Caco-2 (cell line): Measurements from ENCODE around the gene MCL1. TPM values are rescaled to one million over a fixed set of nuclear protein-coding genes. Genes with fewer than 3 reads are reported as not detected.

Source experiments
- BruUV-seq: library from RNA; stranded (reverse); fragments of 400-500 nt; replicated peaks from 2 replicates; lab custom pipeline; 2021; lab: Mats Ljungman, UMichigan
- CTCF ChIA-PET: fragments of 300-600 bp; sonication (Branson Sonifier 250); formaldehyde crosslinking; loops from one replicate; lab custom pipeline; 2022; ENCODE audit warnings: antibody characterized with exemption; lab: Charles Lee
- POLR2A ChIA-PET: fragments of 300-600 bp; sonication (Branson Sonifier 250); formaldehyde crosslinking; loops from one replicate; lab custom pipeline; 2022; ENCODE audit warnings: antibody characterized with exemption; lab: Charles Lee
- DNase-seq, 2 experiments: peaks; one replicate each; pipeline versions ENCODE4 v3.0.0 to v3.0.0-alpha.2; 2020 to 2022
- H3K27me3 ChIP-seq: replicated peaks from 2 replicates; pipeline ENCODE4 v1.6.0; 2011; ENCODE audit warnings: low read length; ENCODE audit not compliant: control insufficient read depth, insufficient read depth
- H3K36me3 ChIP-seq: 2 replicates; pipeline ENCODE4 v1.5.1; 2011; ENCODE audit warnings: low read length; ENCODE audit not compliant: control insufficient read depth, insufficient read depth
- H3K4me1 ChIP-seq: fragments of 250-450 bp; sonication (Bioruptor Pico); 2 replicates; pipeline ENCODE4 v1.5.1; 2020; ENCODE audit warnings: mild to moderate bottlenecking
- H3K4me3 ChIP-seq: 2 replicates; pipeline ENCODE4 v1.5.1; 2011; ENCODE audit warnings: low read depth, mild to moderate bottlenecking, control low read depth, low read length
- H3K9me3 ChIP-seq: fragments of 250-450 bp; sonication (Bioruptor Pico); 2 replicates; pipeline ENCODE4 v1.5.1; 2020; ENCODE audit warnings: mild to moderate bottlenecking, moderate library complexity
- H3K27ac Mint-ChIP-seq: one replicate; pipeline ENCODE4 v1.8.0; 2022; ENCODE audit warnings: mixed read lengths; ENCODE audit not compliant: unreplicated experiment
- H3K27me3 Mint-ChIP-seq: one replicate; pipeline ENCODE4 v1.8.0; 2022; ENCODE audit warnings: mixed read lengths; ENCODE audit not compliant: insufficient read depth, unreplicated experiment
- H3K36me3 Mint-ChIP-seq: one replicate; pipeline ENCODE4 v1.8.0; 2022; ENCODE audit warnings: mild to moderate bottlenecking, mixed read lengths; ENCODE audit not compliant: insufficient read depth, unreplicated experiment
- H3K4me1 Mint-ChIP-seq: one replicate; pipeline ENCODE4 v1.8.0; 2022; ENCODE audit warnings: low read depth, mixed read lengths; ENCODE audit not compliant: unreplicated experiment
- H3K4me3 Mint-ChIP-seq: one replicate; pipeline ENCODE4 v1.8.0; 2022; ENCODE audit warnings: mild to moderate bottlenecking, moderate library complexity, mixed read lengths; ENCODE audit not compliant: unreplicated experiment
- H3K9me3 Mint-ChIP-seq: one replicate; pipeline ENCODE4 v1.8.0; 2022; ENCODE audit warnings: mixed read lengths; ENCODE audit not compliant: unreplicated experiment
- CTCF ChIP-seq, 2 experiments: fragments of 200-600 bp in 1 of 2; IDR thresholded peaks; 1 replicate in 1 of 2; 2 replicates in 1 of 2; pipeline versions ENCODE4 v1.5.1 to v1.8.0; 2011 to 2022; ENCODE audit warnings: antibody characterized with exemption in 1 of 2, control low read depth in 1 of 2, inconsistent platforms in 1 of 2, low read depth in 1 of 2, low read length in 1 of 2, mild to moderate bottlenecking in 1 of 2, moderate library complexity in 1 of 2; ENCODE audit not compliant: insufficient read depth in 1 of 2, severe bottlenecking in 1 of 2, unreplicated experiment in 1 of 2
- intact Hi-C: fragments of 100-400 bp; cut with micrococcal nuclease; formaldehyde crosslinking; loops from one replicate; pipeline ENCODE4 v1.10.0; 2022; ENCODE audit not compliant: unreplicated experiment
- total RNA-seq: library from RNA; stranded (reverse); gene quantifications from 2 replicates; pipeline ENCODE4 v1.2.3, GENCODE V29; 2022

Gene MCL1
- total RNA-seq, 1 experiment from 2014 or later: 130 TPM

GRCh38 chr1:150558761-150559655, 20.4 kb downstream of the MCL1 start:
- Histone ChIP-seq H3K4me1 (peaks cover 27% of the 10 kb centered on the region), H3K9me3 (no peaks in the 10 kb centered on the region), H3K36me3 (no peaks in the 10 kb centered on the region; the same call in 1 of the 2 replicates), H3K4me3 (no peak overlapping the region), H3K27me3 (no peaks in the 10 kb centered on the region)
- DNase-seq: no peak
- intact Hi-C loops: no loop called here
- Mint-ChIP-seq H3K4me1 (peaks cover 23% of the 10 kb centered on the region), H3K4me3 (no peak overlapping the region), H3K27me3 (no peaks in the 10 kb centered on the region), H3K27ac (no peak overlapping the region), H3K9me3 (no peaks in the 10 kb centered on the region), H3K36me3 (peaks cover 41% of the 10 kb centered on the region)
- no peak for TF ChIP-seq CTCF (IDR thresholded peaks at IDR 0.05; ENCODE audit: insufficient read depth in 1 of 2, low read depth in 1 of 2, low read length in 1 of 2, severe bottlenecking in 1 of 2, unreplicated experiment in 1 of 2)
- ChIA-PET POLR2A (interaction anchor here (1.4 kb wide), 1 partner anchor 21 kb away, joined by 4 read pairs; the partner anchor contains the start of gene MCL1), CTCF (interaction anchor here (0.5 to 6.2 kb wide), 15 partner anchors 8 to 256 kb away, joined by 3 to 51 read pairs (median 5); partner anchors contain the start of genes ENSA, FALEC, GOLPH3L and MCL1)
- no TSS peak for BruUV-seq

GRCh38 chr1:150558303-150558704, 21.1 kb downstream of the MCL1 start:
- ChIA-PET CTCF (interaction anchor here (1.0 kb wide), 1 partner anchor 26 kb away, joined by 3 read pairs; no protein-coding TSS in a partner anchor), POLR2A (interaction anchor here (0.5 to 1.4 kb wide), 2 partner anchors 21 to 858 kb away, joined by 3 to 4 read pairs; partner anchors contain the start of gene MCL1)
- DNase-seq: no peak
- intact Hi-C loops: no loop called here
- no peaks in the 10 kb centered on the region; the same call in 1 of the 2 replicates for H3K36me3 ChIP-seq
- no peak overlapping the region for H3K4me3 ChIP-seq
- Mint-ChIP-seq H3K27me3 (no peaks in the 10 kb centered on the region), H3K36me3 (peaks cover 41% of the 10 kb centered on the region), H3K4me1 (peaks cover 16% of the 10 kb centered on the region), H3K4me3 (no peak overlapping the region), H3K27ac (no peak overlapping the region), H3K9me3 (no peaks in the 10 kb centered on the region)
- BruUV-seq: no TSS peak
- no peaks in the 10 kb centered on the region for H3K27me3 ChIP-seq
- no peak for TF ChIP-seq CTCF (IDR thresholded peaks at IDR 0.05; ENCODE audit: insufficient read depth in 1 of 2, low read depth in 1 of 2, low read length in 1 of 2, severe bottlenecking in 1 of 2, unreplicated experiment in 1 of 2)
- no peaks in the 10 kb centered on the region for H3K9me3 ChIP-seq
- H3K4me1 ChIP-seq: peaks cover 25% of the 10 kb centered on the region

GRCh38 chr1:150557813-150558212, 21.6 kb downstream of the MCL1 start:
- Histone ChIP-seq H3K4me1 (peaks cover 25% of the 10 kb centered on the region), H3K4me3 (no peak overlapping the region), H3K9me3 (no peaks in the 10 kb centered on the region), H3K36me3 (no peaks in the 10 kb centered on the region; the same call in 1 of the 2 replicates), H3K27me3 (no peaks in the 10 kb centered on the region)
- Mint-ChIP-seq H3K4me3 (no peak overlapping the region), H3K36me3 (peaks cover 43% of the 10 kb centered on the region), H3K9me3 (no peaks in the 10 kb centered on the region), H3K27ac (no peak overlapping the region), H3K27me3 (no peaks in the 10 kb centered on the region), H3K4me1 (peaks cover 16% of the 10 kb centered on the region)
- POLR2A ChIA-PET: interaction anchor here (0.5 kb wide), 1 partner anchor 858 kb away, joined by 3 read pairs; no protein-coding TSS in a partner anchor
- CTCF ChIA-PET: interaction anchor here (0.7 to 1.0 kb wide), 2 partner anchors 25 to 60 kb away, joined by 3 to 6 read pairs; no protein-coding TSS in a partner anchor
- intact Hi-C loops: no loop called here
- BruUV-seq: no TSS peak
- no peak for TF ChIP-seq CTCF (IDR thresholded peaks at IDR 0.05; ENCODE audit: insufficient read depth in 1 of 2, low read depth in 1 of 2, low read length in 1 of 2, severe bottlenecking in 1 of 2, unreplicated experiment in 1 of 2)
- no peak for DNase-seq
